ENCODE data around the gene CACNB2.

Gene CACNB2

DNA sequence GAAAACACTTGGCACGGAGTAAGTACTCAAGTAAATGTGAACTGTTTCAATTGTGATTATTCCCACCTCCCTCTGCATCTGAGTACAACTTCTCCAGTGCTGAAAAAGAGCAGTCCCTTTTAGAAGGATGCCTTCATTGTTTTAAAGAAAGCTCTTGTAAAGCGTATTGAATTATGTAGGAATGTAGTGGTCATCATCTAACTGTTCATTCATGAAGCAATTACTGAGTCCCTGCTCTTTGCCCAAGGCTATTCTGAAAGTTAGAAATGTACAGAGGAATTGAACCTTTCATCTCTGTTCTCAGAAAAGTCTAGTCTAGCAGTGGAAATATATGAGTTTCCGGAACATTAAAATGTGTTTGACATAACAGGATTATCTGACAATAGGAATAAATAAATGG is 127.8 kb downstream of the CACNB2 start:
- Histone ChIP-seq H3K27ac (ENCODE audit: low read length) (no peak overlapping the region), H3K4me1 (ENCODE audit: control insufficient read depth, low read depth, low read length) (peaks cover 1% of the 10 kb centered on the region), H3K9ac (ENCODE audit: low read length) (no peak overlapping the region), H3K27me3 (ENCODE audit: control insufficient read depth, insufficient read depth, low read length) (no peaks in the 10 kb centered on the region), H3K36me3 (ENCODE audit: control insufficient read depth, low read depth, low read length) (no peaks in the 10 kb centered on the region), H3K9me3 (ENCODE audit: control insufficient read depth, low read depth, low read length) (no peaks in the 10 kb centered on the region), H3K4me3 (ENCODE audit: low read length) (no peak overlapping the region)

- Histone ChIP-seq H3K27ac (ENCODE audit: low read length) (no peak overlapping the region), H3K27me3 (ENCODE audit: control insufficient read depth, insufficient read depth, low read length) (no peaks in the 10 kb centered on the region), H3K4me1 (ENCODE audit: control insufficient read depth, low read depth, low read length) (peaks cover 7% of the 10 kb centered on the region), H3K4me3 (ENCODE audit: low read length) (no peak overlapping the region), H3K36me3 (ENCODE audit: control insufficient read depth, low read depth, low read length) (no peaks in the 10 kb centered on the region), H3K9me3 (ENCODE audit: control insufficient read depth, low read depth, low read length) (no peaks in the 10 kb centered on the region), H3K9ac (ENCODE audit: low read length) (no peak overlapping the region)
Observed at GRCh38 chr10:18271491-18271890, 131.3 kb downstream of the CACNB2 start.

DNA sequence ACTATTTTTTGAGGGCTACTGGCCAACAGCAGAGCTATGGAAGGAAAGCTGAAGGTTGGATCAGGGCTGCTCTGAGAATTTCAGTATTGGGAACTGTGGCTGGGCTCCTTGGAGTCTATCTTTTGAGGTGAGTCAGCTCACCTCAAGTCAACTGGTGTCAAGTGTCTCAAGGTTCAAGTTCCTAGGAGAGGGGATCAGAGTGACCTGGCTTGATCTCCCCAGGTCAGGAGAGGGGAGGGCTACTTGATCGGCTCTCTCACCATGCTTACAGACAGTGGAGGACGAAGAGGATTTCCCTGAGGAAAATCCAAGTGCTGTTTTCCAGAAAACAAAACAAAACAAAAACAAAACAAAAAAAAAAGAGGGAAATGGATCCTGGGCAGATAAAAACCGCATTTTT is 132.8 kb downstream of the CACNB2 start:
- Histone ChIP-seq H3K9me3 (ENCODE audit: control insufficient read depth, low read depth, low read length) (no peaks in the 10 kb centered on the region), H3K9ac (ENCODE audit: low read length) (no peak overlapping the region), H3K4me1 (ENCODE audit: control insufficient read depth, low read depth, low read length) (peaks cover 7% of the 10 kb centered on the region), H3K27me3 (ENCODE audit: control insufficient read depth, insufficient read depth, low read length) (no peaks in the 10 kb centered on the region), H3K27ac (ENCODE audit: low read length) (no peak overlapping the region), H3K36me3 (ENCODE audit: control insufficient read depth, low read depth, low read length) (no peaks in the 10 kb centered on the region), H3K4me3 (ENCODE audit: low read length) (no peak overlapping the region)

DNA sequence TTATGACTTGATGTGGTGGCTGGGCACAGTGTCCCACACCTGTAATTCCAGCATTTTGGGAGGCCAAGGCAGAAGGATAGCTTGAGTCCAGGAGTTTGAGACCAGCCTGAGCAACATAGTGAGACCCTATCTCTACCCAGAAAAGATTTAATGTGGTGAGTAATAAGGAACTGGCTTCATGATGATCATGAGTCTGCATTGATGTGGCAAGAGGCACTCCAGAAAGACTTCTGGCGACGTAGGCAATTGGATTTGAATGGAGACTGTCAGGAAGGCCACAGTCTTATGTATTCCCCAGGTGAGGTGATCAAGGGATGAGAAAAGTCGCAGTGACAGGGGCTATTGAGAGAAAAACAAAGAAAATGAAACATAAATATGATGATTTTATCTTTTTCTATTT is 138.0 kb downstream of the CACNB2 start:
- no peak overlapping the region for H3K9ac ChIP-seq (ENCODE audit: low read length)
- peaks cover 8% of the 10 kb centered on the region for H3K4me1 ChIP-seq (ENCODE audit: control insufficient read depth, low read depth, low read length)
- no peak overlapping the region for H3K27ac ChIP-seq (ENCODE audit: low read length)
- no peak overlapping the region for H3K4me3 ChIP-seq (ENCODE audit: low read length)
- H3K36me3 ChIP-seq (ENCODE audit: control insufficient read depth, low read depth, low read length), result no peaks in the 10 kb centered on the region
- H3K27me3 ChIP-seq (ENCODE audit: control insufficient read depth, insufficient read depth, low read length), result no peaks in the 10 kb centered on the region
- no peaks in the 10 kb centered on the region for H3K9me3 ChIP-seq (ENCODE audit: control insufficient read depth, low read depth, low read length)

DNA sequence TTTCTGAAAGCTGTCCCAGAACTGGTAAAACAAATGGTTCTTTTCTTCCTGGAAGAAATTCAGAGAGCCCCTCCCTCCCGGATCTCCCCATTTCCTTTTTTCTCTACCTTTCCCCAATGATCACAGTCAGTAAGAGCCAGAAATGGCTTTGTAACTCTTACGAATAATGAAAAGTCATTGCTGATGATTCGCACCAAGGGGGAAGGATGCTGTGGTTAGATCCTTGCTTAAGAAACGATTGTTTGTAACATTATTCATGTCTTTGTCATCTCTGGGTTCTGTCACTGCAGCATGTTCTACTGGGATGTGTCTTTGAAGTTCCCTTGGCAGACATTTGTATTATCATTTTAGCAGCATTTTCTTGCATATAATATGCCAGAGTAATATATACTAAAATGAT is 138.9 kb downstream of the CACNB2 start:
- Histone ChIP-seq H3K9me3 (ENCODE audit: control insufficient read depth, low read depth, low read length) (no peaks in the 10 kb centered on the region), H3K36me3 (ENCODE audit: control insufficient read depth, low read depth, low read length) (no peaks in the 10 kb centered on the region), H3K27ac (ENCODE audit: low read length) (no peak overlapping the region), H3K4me3 (ENCODE audit: low read length) (no peak overlapping the region), H3K27me3 (ENCODE audit: control insufficient read depth, insufficient read depth, low read length) (no peaks in the 10 kb centered on the region), H3K9ac (ENCODE audit: low read length) (no peak overlapping the region), H3K4me1 (ENCODE audit: control insufficient read depth, low read depth, low read length) (peaks cover 3% of the 10 kb centered on the region)

DNA sequence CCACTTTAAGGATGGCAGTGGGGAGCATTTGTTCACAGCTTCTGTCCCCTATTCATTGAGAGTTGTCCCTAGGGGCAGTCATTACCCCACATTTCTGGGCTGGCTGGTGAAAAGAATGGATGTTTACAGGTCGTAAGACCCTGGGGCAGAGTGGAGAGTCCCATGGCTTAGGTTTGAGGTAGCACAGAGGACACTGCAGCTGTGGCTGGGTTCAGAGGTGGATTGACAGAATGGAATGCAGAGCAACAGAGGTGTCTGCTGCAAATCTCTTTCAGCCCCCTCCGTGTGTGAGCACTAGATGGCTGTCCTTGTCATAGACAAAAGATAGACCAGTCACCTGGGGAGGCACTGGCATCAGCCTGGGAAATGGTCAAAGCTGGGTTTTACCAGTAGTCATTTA is 141.9 kb downstream of the CACNB2 start:
- H3K4me3 ChIP-seq (ENCODE audit: low read length), result no peak overlapping the region
- H3K4me1 ChIP-seq (ENCODE audit: control insufficient read depth, low read depth, low read length), result peaks cover 3% of the 10 kb centered on the region
- no peaks in the 10 kb centered on the region for H3K9me3 ChIP-seq (ENCODE audit: control insufficient read depth, low read depth, low read length)
- H3K36me3 ChIP-seq (ENCODE audit: control insufficient read depth, low read depth, low read length), result no peaks in the 10 kb centered on the region
- no peak overlapping the region for H3K27ac ChIP-seq (ENCODE audit: low read length)
- no peak overlapping the region for H3K9ac ChIP-seq (ENCODE audit: low read length)
- H3K27me3 ChIP-seq (ENCODE audit: control insufficient read depth, insufficient read depth, low read length), result no peaks in the 10 kb centered on the region

DNA sequence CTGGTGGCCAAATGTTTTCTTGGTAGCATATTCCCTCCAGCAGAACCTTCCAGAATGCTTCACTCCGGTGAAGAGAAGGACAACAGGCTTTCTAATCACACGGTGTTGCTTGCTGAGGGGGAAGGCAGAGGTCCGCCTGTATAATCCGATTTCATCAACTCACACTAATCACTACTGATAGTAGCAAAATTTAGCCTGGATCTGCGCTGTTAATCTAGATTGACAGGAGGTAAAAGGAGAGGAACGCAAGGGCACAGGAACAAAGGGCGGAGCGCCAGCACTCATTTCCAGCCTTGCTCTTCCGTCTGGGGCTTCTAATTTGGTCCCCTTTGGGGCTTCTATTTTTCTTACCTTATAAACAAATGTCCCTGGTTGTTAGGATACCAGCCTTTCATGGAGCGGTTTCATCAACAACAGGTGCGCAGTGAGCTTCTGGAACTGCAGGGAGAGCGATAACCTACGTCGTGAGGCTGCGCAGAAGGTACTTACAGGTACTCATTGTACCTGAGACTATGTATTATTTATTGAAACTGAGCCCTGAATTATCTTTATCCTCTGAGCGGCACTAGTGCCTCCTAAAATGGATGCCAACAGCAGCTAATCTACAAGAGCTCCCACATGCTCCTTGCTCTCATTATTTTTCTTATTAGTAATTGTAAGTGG is 150.6 kb downstream of the CACNB2 start:
- Histone ChIP-seq H3K27me3 (ENCODE audit: control insufficient read depth, insufficient read depth, low read length) (no peaks in the 10 kb centered on the region), H3K27ac (ENCODE audit: low read length) (no peak overlapping the region), H3K9ac (ENCODE audit: low read length) (no peak overlapping the region), H3K9me3 (ENCODE audit: control insufficient read depth, low read depth, low read length) (no peaks in the 10 kb centered on the region), H3K36me3 (ENCODE audit: control insufficient read depth, low read depth, low read length) (no peaks in the 10 kb centered on the region), H3K4me3 (ENCODE audit: low read length) (no peak overlapping the region), H3K4me1 (ENCODE audit: control insufficient read depth, low read depth, low read length) (peaks cover 4% of the 10 kb centered on the region)

DNA sequence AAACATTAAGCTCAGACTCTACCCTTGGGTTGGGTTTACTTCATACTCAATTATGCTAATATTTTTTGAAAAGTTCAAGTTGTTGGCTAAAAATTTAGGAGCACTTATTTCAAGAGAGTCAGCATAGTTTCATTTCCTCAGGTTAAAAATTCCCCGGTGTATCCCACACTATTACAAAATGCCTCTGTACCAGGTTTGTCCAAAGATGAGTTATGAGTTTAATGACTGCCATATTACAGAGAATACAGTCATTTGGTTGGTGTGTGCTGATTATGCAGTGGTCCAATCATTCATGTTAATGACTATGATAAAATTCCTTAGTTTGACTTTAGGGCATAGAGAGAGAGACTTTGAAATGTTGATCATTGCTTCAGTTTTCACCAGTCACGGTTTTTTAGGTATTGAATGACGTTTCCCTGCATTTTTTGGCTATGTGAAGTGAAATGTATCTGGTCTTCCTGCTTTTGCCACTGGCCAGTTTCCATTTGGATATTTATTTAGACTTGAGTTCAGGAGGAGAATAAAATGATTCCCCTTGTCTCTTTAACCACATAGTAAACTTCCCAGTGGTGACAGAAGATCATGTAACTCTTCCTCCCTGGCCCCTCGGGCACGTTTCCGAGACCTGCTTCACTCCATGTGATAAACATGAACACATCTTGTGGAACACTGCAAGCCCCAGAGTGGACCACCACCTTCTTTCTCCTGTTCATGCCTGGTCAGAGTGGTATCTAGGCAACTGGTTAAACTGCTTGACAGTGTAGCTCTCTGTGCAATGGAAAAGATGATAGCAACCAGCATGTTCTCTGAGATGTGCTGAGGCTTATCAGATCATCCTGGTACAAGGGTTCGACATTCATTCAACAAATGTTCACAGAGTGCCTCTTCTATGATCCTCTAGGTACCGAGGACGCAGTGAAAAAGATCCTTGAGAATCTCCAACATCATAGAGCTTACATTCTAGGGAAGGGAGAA is 153.6 kb downstream of the CACNB2 start:
- no peaks in the 10 kb centered on the region for H3K27me3 ChIP-seq (ENCODE audit: control insufficient read depth, insufficient read depth, low read length)
- no peak overlapping the region for H3K27ac ChIP-seq (ENCODE audit: low read length)
- no peaks in the 10 kb centered on the region for H3K9me3 ChIP-seq (ENCODE audit: control insufficient read depth, low read depth, low read length)
- H3K4me1 ChIP-seq (ENCODE audit: control insufficient read depth, low read depth, low read length), result peaks cover 4% of the 10 kb centered on the region
- no peak overlapping the region for H3K9ac ChIP-seq (ENCODE audit: low read length)
- H3K36me3 ChIP-seq (ENCODE audit: control insufficient read depth, low read depth, low read length), result no peaks in the 10 kb centered on the region
- no peak overlapping the region for H3K4me3 ChIP-seq (ENCODE audit: low read length)

DNA sequence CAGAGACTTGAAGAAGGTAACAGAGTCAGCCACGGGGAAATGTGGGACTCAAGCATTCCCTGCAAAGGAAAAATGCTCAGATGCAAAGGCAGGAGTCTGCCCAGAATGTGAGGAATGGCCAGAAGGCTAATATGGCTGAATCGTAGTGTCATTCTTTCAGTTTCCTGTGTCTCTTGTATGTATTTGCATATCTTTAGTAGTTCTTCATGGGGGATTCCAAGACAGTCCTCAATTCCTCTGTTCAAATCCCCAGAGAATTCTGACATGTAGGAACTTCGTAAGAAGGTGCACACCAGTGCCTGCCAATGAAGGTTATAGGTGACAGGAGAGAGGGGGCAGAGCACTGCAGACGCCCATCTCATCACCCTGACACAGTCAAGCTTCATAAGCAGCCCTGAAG is 154.4 kb downstream of the CACNB2 start:
- Histone ChIP-seq H3K36me3 (ENCODE audit: control insufficient read depth, low read depth, low read length) (no peaks in the 10 kb centered on the region), H3K4me3 (ENCODE audit: low read length) (no peak overlapping the region), H3K27me3 (ENCODE audit: control insufficient read depth, insufficient read depth, low read length) (no peaks in the 10 kb centered on the region), H3K9me3 (ENCODE audit: control insufficient read depth, low read depth, low read length) (no peaks in the 10 kb centered on the region), H3K4me1 (ENCODE audit: control insufficient read depth, low read depth, low read length) (peaks cover 4% of the 10 kb centered on the region), H3K27ac (ENCODE audit: low read length) (no peak overlapping the region), H3K9ac (ENCODE audit: low read length) (no peak overlapping the region)

- no peaks in the 10 kb centered on the region for H3K27me3 ChIP-seq (ENCODE audit: control insufficient read depth, insufficient read depth, low read length)
- H3K9ac ChIP-seq (ENCODE audit: low read length), result no peak overlapping the region
- no peak overlapping the region for H3K27ac ChIP-seq (ENCODE audit: low read length)
- H3K4me1 ChIP-seq (ENCODE audit: control insufficient read depth, low read depth, low read length), result peaks cover 4% of the 10 kb centered on the region
- no peaks in the 10 kb centered on the region for H3K36me3 ChIP-seq (ENCODE audit: control insufficient read depth, low read depth, low read length)
- no peak overlapping the region for H3K4me3 ChIP-seq (ENCODE audit: low read length)
- H3K9me3 ChIP-seq (ENCODE audit: control insufficient read depth, low read depth, low read length), result no peaks in the 10 kb centered on the region
Observed at GRCh38 chr10:18297659-18298058, 157.4 kb downstream of the CACNB2 start.

DNA sequence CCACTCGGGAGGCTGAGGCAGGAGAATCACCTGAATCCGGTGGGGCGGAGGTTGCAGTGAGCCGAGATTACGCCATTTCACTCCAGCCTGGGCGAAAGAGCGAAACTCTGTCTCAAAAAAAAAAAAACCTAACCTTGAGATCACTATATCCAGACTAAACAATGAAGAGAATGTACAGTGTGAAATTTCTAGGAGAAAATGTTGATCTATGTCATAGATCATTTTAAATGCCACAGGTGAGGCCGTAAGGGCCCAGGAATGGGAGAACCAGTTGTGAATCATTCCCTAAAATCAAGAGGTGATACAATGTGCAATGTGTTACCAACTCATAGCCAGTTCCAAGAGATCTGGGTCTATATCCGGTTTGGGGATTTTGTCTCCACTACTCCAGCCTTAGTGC is 158.0 kb downstream of the CACNB2 start:
- Histone ChIP-seq H3K9me3 (ENCODE audit: control insufficient read depth, low read depth, low read length) (no peaks in the 10 kb centered on the region), H3K27me3 (ENCODE audit: control insufficient read depth, insufficient read depth, low read length) (no peaks in the 10 kb centered on the region), H3K9ac (ENCODE audit: low read length) (no peak overlapping the region), H3K27ac (ENCODE audit: low read length) (no peak overlapping the region), H3K4me3 (ENCODE audit: low read length) (no peak overlapping the region), H3K36me3 (ENCODE audit: control insufficient read depth, low read depth, low read length) (no peaks in the 10 kb centered on the region), H3K4me1 (ENCODE audit: control insufficient read depth, low read depth, low read length) (peaks cover 4% of the 10 kb centered on the region)
